Frontal cortex (tissue), 4 donors: ENCODE results near the gene ZNF341. TPM values are rescaled to one million over a fixed set of nuclear protein-coding genes. Genes with fewer than 3 reads are reported as not detected.
"Not testable (repeated sequence)": the region's sequence is repeated elsewhere in the genome, so short reads cannot be mapped to it uniquely, and the experiment has no call there.

Experiments
- DNase-seq, 2 donors: peaks; one replicate each; pipeline ENCODE4 v3.0.0; 2012; ENCODE audit warnings: low spot score in 2 of 2
- FAIRE-seq: peaks from 2 replicates; lab custom pipeline; 2012; peaks lifted over from hg19 to GRCh38; lab: Jason Lieb, UNC
- total RNA-seq: library from RNA; depleted of rRNA; stranded (reverse); fragments of >200 nt; gene quantifications from one replicate; pipeline ENCODE4 v1.2.3, GENCODE V29; 2014
- donor health status: control.
- donor health status: control.
- donor health status: control.

ZNF341 gene
- total RNA-seq = 2.4 TPM

- DNase-seq = peak in 1 of 2 donors; percentile 78
- no peak for FAIRE-seq
Measured at GRCh38 chr20:33731693-33732165, at the start of gene ZNF341. Gene ZNF341, plus strand, starts transcription at chr20:33731996. Its CDS starts 26 bp downstream, at chr20:33732022.

- peak in 1 of 2 donors; percentile 9 for DNase-seq
- FAIRE-seq = no peak
Measured at GRCh38 chr20:33684533-33685327, 47.1 kb upstream of the ZNF341 start.

DNA sequence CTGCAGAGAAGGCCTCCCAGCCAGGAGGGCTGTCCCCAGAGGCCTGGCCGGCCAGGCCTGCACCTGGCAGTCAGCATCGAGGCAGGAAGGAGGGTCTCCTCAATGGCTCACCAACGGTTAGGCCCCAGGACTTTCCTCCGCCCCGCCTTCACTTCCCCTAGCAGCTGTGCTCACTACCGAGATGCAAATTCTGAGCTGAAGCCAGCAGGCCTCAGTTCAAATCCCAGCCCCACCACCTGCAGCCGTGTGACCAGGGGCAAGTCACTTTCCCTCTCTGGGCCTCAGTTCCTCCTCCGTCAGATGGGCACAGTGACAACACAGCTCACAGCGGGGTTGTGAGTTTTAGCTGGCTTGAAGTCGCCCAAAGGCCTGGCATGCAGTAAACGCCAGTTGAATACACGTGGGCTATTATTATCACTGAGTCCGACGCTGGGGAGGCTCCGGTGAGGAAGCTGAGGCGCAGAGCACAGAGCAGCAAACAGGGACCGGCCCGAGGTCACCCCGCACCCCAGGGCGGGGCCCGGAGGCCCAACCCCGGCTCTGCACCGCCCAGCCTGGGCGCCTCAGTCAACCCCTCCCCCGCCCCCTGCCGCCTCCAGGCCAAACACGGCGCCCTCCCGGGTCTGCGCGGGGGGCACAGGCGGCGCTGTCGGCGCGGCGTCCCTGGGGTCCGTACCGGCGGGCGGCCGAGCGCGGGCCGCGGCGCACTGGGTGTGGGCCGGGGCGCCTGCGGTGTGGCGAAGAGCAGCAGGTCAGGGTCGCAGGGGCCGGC, 46.3 kb upstream of the ZNF341 start:
- FAIRE-seq = no peak

DNA sequence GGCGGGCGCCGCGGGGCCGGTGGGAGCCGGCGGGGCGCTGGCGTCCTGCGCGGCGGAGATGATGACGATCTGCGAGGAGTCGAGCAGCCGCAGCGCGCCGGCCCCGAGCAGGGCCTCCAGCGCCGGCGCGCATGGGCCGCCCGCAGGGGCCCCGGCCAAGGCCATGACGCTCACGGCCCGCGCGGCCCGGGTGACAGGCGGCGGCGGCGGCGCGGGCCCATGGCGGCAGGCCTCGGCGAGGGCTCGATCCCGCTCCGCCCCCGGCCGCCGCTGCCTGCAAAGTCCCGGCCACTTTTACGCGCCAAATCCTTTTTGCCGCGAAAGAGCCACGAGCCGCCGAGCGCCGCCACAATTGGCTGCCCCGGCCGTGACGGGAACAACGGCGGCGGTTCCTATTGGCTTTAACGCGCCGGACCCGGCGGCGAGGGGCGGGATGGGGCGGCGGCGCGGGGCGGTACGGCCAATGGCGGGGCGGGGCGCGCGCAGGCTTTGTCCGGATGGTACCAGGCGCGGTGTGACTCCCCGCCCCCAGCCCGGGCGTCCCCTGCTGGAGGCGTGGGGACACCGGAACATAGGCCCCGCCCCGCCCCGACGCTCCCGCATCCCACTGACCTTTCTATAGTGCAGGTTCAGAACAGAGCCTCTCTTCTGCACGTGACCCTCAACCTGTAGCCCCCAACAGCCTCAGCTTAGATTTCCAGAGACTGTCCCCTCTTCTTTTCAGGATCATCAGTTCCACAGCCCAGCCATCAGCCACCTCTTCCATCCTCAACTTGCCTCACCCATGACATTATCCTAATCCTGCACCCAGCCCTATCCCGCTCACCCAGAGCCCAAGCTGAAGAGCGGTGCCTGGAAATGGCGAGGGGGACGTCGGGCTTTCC, 45.5 kb upstream of the ZNF341 start, which contains the start of gene E2F1:
Gene E2F1 (minus strand): TSS at position 286 of the 884 bp plus-strand sequence. CDS start 121 bp downstream, at position 165.
- no peak for FAIRE-seq
- DNase-seq = peak; percentile 100

More for the DNA sequence above, 46.3 kb upstream of the ZNF341 start:
- DNase-seq = peak in 1 of 2 donors; percentile 6

DNA sequence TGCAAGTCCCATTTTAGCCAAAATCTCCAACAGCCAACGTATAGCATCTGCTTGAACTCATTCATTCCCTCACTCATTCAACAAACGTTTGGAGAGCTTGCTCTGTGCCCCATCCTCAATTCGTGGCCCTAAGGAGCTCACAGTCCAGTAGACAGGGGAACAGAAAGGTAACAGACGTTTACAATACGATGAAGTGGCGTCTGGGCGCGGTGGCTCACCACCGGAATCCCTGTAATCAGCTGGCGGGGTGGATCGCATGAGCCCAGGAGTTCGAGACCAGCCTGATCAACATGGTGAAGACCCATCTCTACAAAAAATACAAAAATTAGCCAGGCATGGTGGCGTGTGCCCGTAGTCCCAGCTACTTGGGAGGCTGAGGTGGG, 44.8 kb upstream of the ZNF341 start:
- DNase-seq = no peak
- no peak for FAIRE-seq

GRCh38 chr20:33687370-33687915, 44.4 kb upstream of the ZNF341 start:
- no peak for DNase-seq
- no peak for FAIRE-seq

GRCh38 chr20:33687993-33688937, 43.5 kb upstream of the ZNF341 start:
- DNase-seq = no peak
- no peak for FAIRE-seq

DNA sequence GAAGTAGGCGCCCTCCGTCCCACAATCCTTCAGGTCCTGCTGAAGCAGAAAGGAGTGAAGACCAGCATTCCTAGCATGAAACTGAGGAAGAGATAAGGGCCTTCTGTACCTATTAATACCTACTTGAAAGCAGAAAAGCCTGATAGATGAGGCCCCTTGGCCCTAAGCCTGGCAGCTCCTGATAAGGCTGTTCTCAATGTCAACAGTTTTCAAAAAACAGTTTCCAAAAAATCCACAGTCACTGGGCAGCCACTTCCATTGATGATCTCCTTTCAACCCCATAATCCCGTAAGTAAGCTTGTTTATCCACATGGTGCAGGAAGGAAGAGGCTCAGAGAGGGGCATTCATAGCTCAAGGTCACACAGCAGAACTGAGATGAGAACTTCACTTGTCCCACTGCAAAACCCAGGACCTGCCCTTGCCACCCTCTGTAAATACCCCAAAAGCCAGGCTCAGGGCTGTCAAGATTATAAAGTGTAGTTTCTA, 42.8 kb upstream of the ZNF341 start:
- no peak for FAIRE-seq
- DNase-seq = no peak

DNA sequence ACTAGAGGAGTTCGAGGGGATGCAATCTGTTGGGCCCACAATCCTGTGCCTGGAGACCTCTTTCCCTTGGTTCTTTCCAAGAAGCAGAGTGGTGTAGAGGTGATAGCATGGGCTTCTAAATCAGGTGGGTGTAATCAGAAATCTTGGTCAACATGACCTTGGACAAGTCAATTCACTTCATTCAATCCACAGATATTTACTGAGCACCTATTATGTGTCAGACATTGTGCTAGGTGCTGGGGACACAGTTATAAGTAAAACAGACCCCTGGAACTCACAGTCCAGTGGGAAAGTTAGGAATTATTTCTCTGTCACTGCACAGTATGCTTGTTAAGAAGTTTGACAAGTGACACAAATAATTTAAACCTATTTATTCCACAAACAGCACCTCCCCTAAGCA, 42.3 kb upstream of the ZNF341 start:
- DNase-seq = no peak
- FAIRE-seq = no peak

DNA sequence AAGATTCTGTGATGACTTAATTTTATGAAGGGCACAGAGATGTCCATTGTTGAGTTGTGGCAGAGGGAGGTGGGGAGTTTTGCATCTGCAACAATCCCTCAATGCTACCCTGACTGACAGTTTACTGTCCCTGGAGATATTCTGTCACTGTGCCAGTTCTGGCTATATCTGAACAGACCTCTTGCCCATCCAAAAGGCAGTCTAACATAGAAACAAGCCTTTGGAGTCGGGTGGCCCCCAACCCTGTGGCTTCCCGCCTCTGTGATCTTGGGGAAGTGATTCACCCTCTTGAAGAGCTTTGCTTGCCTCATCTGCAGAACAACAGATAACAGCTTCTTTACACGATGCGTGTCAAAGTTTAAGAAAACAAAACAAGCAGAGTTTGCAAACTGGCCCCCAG, 41.8 kb upstream of the ZNF341 start:
- DNase-seq (no peak), FAIRE-seq (no peak)

DNA sequence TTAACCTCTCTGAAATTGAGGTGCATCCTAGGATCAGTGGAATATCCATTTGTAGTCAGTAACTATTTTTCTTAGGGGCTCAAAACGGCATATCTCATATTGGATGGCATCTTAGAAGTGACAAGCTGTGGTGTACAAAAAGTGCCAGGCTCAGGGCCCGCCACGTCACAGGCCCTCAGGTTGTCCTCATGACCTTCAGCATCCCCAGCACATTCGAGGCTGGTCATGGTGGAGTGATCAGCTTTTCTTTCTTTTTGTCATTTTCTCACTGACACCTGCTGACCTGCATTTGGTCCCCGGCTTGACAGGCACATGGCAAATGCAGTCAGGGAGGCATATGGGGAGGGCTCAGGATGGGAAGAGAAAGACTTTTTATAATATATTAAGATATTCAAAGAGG, 38.5 kb upstream of the ZNF341 start:
- FAIRE-seq (no peak), DNase-seq (no peak)

GRCh38 chr20:33693741-33694638, 37.8 kb upstream of the ZNF341 start:
- DNase-seq = no peak
- no peak for FAIRE-seq

DNA sequence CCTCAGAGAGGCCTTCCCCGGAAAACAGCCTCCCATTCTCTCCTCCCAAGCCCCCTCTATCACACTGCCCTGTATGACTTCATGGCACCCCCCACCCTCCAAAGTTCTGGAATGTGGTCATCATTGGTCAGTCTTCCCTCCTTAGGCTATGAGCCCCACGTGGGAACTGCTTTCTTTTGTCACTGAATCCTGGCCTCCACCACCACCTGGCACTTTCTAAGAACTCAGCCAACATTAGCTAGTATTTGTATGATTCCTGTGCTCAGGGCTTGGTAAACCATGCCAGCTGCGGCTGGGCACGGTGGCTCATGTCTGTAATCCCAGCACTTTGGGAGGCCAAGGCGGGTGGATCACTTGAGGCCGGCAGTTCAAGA, 37.2 kb upstream of the ZNF341 start:
- FAIRE-seq (no peak), DNase-seq (no peak)

- FAIRE-seq = no peak
- DNase-seq = no peak
Measured at GRCh38 chr20:33696448-33696847, 35.3 kb upstream of the ZNF341 start.

DNA sequence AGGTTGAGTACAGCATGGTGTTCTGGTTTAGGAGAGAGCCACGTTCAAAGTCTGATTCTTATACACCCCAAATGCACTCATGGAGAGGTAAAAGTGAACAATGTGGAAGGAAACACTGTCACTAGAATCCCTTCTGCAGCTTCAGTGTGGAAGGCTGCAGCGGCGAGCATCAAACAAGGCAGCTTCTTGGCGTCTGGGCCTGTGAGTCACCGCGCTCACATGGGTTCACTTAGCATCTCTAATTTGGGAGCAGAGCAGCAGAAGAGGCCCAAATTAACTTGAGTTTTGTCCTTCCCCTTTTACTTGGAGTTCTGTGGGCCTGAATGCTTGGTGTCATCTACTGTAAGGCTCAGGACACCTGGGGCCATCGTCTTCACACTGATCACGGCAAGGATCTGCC, 34.7 kb upstream of the ZNF341 start:
- DNase-seq = no peak
- no peak for FAIRE-seq

- not testable (repeated sequence) for FAIRE-seq, DNase-seq
Measured at GRCh38 chr20:33698966-33699365, 32.8 kb upstream of the ZNF341 start.

- not testable (repeated sequence) for FAIRE-seq, DNase-seq
Measured at GRCh38 chr20:33700696-33701441, 30.9 kb upstream of the ZNF341 start.
